ENCODE data around the gene TIGAR. TPM values are rescaled to one million over a fixed set of nuclear protein-coding genes. Genes with fewer than 3 reads are reported as not detected.

The TIGAR gene
- total RNA-seq, 1 donor from 2014 or later, result 21.0 TPM

- Mint-ChIP-seq H3K27me3 (ENCODE audit: low read depth) (peaks cover 18% of the 10 kb centered on the region), H3K4me3 (no peak overlapping the region), H3K9me3 (no peaks in the 10 kb centered on the region), H3K36me3 (no peaks in the 10 kb centered on the region), H3K4me1 (peaks cover 8% of the 10 kb centered on the region), H3K27ac (no peak overlapping the region)
- no peak for TF ChIP-seq CTCF (IDR thresholded peaks at IDR 0.05; ENCODE audit: unreplicated experiment)
- no peak for DNase-seq (ENCODE audit: low spot score in 2 of 2, unreplicated experiment in 2 of 2)
These were observed 66.6 kb downstream of the TIGAR start for GRCh38 chr12:4387607-4388006.

- Mint-ChIP-seq H3K27me3 (ENCODE audit: low read depth) (peaks cover 23% of the 10 kb centered on the region), H3K9me3 (no peaks in the 10 kb centered on the region), H3K27ac (no peak overlapping the region), H3K4me1 (peaks cover 8% of the 10 kb centered on the region), H3K36me3 (no peaks in the 10 kb centered on the region), H3K4me3 (no peak overlapping the region)
- TF ChIP-seq CTCF (IDR thresholded peaks at IDR 0.05; ENCODE audit: unreplicated experiment), result no peak
- no peak for DNase-seq (ENCODE audit: low spot score in 2 of 2, unreplicated experiment in 2 of 2)
These were observed 67.0 kb downstream of the TIGAR start for GRCh38 chr12:4388032-4388431.

GRCh38 chr12:4388662-4389061, 67.6 kb downstream of the TIGAR start:
- Mint-ChIP-seq H3K27me3 (ENCODE audit: low read depth) (peaks cover 27% of the 10 kb centered on the region), H3K4me3 (no peak overlapping the region)
- DNase-seq (ENCODE audit: low spot score in 2 of 2, unreplicated experiment in 2 of 2), result no peak

GRCh38 chr12:4392223-4392742, 71.3 kb downstream of the TIGAR start:
- peaks cover 4% of the 10 kb centered on the region for H3K9me3 Mint-ChIP-seq
- peaks cover 8% of the 10 kb centered on the region for H3K4me1 Mint-ChIP-seq
- H3K27ac Mint-ChIP-seq, result no peak overlapping the region
- H3K27me3 Mint-ChIP-seq (ENCODE audit: low read depth), result peaks cover 44% of the 10 kb centered on the region
- TF ChIP-seq CTCF (IDR thresholded peaks at IDR 0.05; ENCODE audit: unreplicated experiment), result no peak
- no peak overlapping the region for H3K4me3 Mint-ChIP-seq
- DNase-seq (ENCODE audit: low spot score in 2 of 2, unreplicated experiment in 2 of 2), result no peak
- no peaks in the 10 kb centered on the region for H3K36me3 Mint-ChIP-seq

More at GRCh38 chr12:4388662-4389061, 67.6 kb downstream of the TIGAR start:
- no peak overlapping the region for H3K27ac Mint-ChIP-seq
- H3K36me3 Mint-ChIP-seq, result no peaks in the 10 kb centered on the region
- no peak for TF ChIP-seq CTCF (IDR thresholded peaks at IDR 0.05; ENCODE audit: unreplicated experiment)
- no peaks in the 10 kb centered on the region for H3K9me3 Mint-ChIP-seq
- peaks cover 8% of the 10 kb centered on the region for H3K4me1 Mint-ChIP-seq

- Mint-ChIP-seq H3K27me3 (ENCODE audit: low read depth) (peaks cover 47% of the 10 kb centered on the region), H3K27ac (no peak overlapping the region), H3K9me3 (peaks cover 4% of the 10 kb centered on the region), H3K4me1 (peaks cover 8% of the 10 kb centered on the region), H3K36me3 (no peaks in the 10 kb centered on the region), H3K4me3 (no peak overlapping the region)
- TF ChIP-seq CTCF (IDR thresholded peaks at IDR 0.05; ENCODE audit: unreplicated experiment), result no peak
- DNase-seq (ENCODE audit: low spot score in 2 of 2, unreplicated experiment in 2 of 2), result no peak
These were observed 72.2 kb downstream of the TIGAR start for GRCh38 chr12:4393211-4393610.

- peaks cover 59% of the 10 kb centered on the region for H3K27me3 Mint-ChIP-seq (ENCODE audit: low read depth)
- no peaks in the 10 kb centered on the region for H3K36me3 Mint-ChIP-seq
- H3K27ac Mint-ChIP-seq, result no peak overlapping the region
- no peak overlapping the region for H3K4me3 Mint-ChIP-seq
- DNase-seq (ENCODE audit: low spot score in 2 of 2, unreplicated experiment in 2 of 2), result no peak
- peaks cover 4% of the 10 kb centered on the region for H3K9me3 Mint-ChIP-seq
- no peak for TF ChIP-seq CTCF (IDR thresholded peaks at IDR 0.05; ENCODE audit: unreplicated experiment)
- no peaks in the 10 kb centered on the region for H3K4me1 Mint-ChIP-seq
These were observed 74.8 kb downstream of the TIGAR start for GRCh38 chr12:4395818-4396217.

Measured in mesothelial cell of epicardium (in vitro differentiated cells).